ENCODE results near the gene ZNF48. TPM values are rescaled to one million over a fixed set of nuclear protein-coding genes. Genes with fewer than 3 reads are reported as not detected.

Gene ZNF48
- total RNA-seq, 1 experiment from 2014 or later = 57.3 TPM

GRCh38 chr16:30434852-30435251, 39.6 kb downstream of the ZNF48 start:
- Histone ChIP-seq H3K27me3 (ENCODE audit: insufficient read depth, low read length) (no peaks in the 10 kb centered on the region), H3K4me1 (ENCODE audit: insufficient read depth, low read length) (no peaks in the 10 kb centered on the region), H2BK12ac (ENCODE audit: insufficient read length, low read depth, low read length) (no peak overlapping the region), H3K14ac (ENCODE audit: insufficient read depth, low read length) (no peak overlapping the region), H4K20me1 (ENCODE audit: control insufficient read depth, insufficient read depth, insufficient read length) (no peaks in the 10 kb centered on the region), H3K23me2 (ENCODE audit: insufficient read length, low read depth, low read length, poor library complexity, severe bottlenecking) (no peaks in the 10 kb centered on the region), H2BK20ac (ENCODE audit: low read depth, low read length, poor library complexity, severe bottlenecking) (no peak overlapping the region), H3K18ac (ENCODE audit: insufficient read length, low read depth, low read length) (no peak overlapping the region), H3K4me2 (ENCODE audit: insufficient read depth, insufficient read length, low read length) (no peak overlapping the region), H3K27ac (ENCODE audit: insufficient read length, low read depth, low read length) (no peak overlapping the region), H4K5ac (ENCODE audit: insufficient read length, low read depth, low read length) (no peak overlapping the region), H3K79me2 (ENCODE audit: insufficient read depth, low read length) (no peaks in the 10 kb centered on the region), H2AK5ac (ENCODE audit: insufficient read length, low read length) (no peak overlapping the region), H3K9me3 (ENCODE audit: control insufficient read depth, low read depth, low read length) (no peaks in the 10 kb centered on the region), H2BK5ac (ENCODE audit: insufficient read length, low read length) (no peak overlapping the region), H4K91ac (ENCODE audit: insufficient read length, low read depth, low read length) (no peak overlapping the region), H3K79me1 (ENCODE audit: insufficient read depth, low read depth, low read length, poor library complexity, severe bottlenecking) (no peaks in the 10 kb centered on the region), H3K4ac (ENCODE audit: low read depth, low read length) (no peak overlapping the region), H2BK120ac (ENCODE audit: low read depth, low read length, poor library complexity, severe bottlenecking) (no peak overlapping the region), H2BK15ac (ENCODE audit: low read depth, low read length) (no peak overlapping the region), H3K23ac (ENCODE audit: insufficient read length, low read depth, low read length) (no peak overlapping the region), H2AFZ (ENCODE audit: low read length) (no peak overlapping the region), H3T11ph (ENCODE audit: low read length) (no peak overlapping the region), H3K9ac (ENCODE audit: extremely low read depth, insufficient read length, low read length) (no peak overlapping the region), H3K56ac (ENCODE audit: insufficient read length, low read depth, low read length) (no peak overlapping the region), H4K8ac (replicated peaks; ENCODE audit: insufficient read length, low read depth, low read length) (no peak overlapping the region)
- H3K27ac Mint-ChIP-seq = no peak overlapping the region
- no peaks in the 10 kb centered on the region; a peak in 1 of 5 replicates for H3K9me3 Mint-ChIP-seq
- no peak overlapping the region for H3K4me3 Mint-ChIP-seq
- H3K4me1 Mint-ChIP-seq = peaks cover 4 to 5% of the 10 kb centered on the region in 2 experiments; a peak in 3 of 4 replicates
- H3K36me3 Mint-ChIP-seq (ENCODE audit: insufficient read depth in 1 of 3, low read depth in 3 of 3) = no peaks in the 10 kb centered on the region; a peak in 1 of 7 replicates
- no CpG with 5 or more reads among the region's 4 CpGs for WGBS (ENCODE audit: extremely low coverage, insufficient read length, low lambda C conversion rate)
- peaks cover 40% of the 10 kb centered on the region for H3K27me3 Mint-ChIP-seq (ENCODE audit: low read depth)
- no peak for DNase-seq
- no peak for TF ChIP-seq CTCF (conservative IDR thresholded peaks at IDR 0.05)
